SK-N-SH treated with all-trans-retinoic acid at 6 μM for 48 hours (cell line): ENCODE measurements around the gene RBMS3.

Experiments used
- ARNTL ChIP-seq: fragments of 450-650 bp; formaldehyde crosslinking; IDR thresholded peaks from 2 replicates; pipeline ENCODE4 v1.5.0; 2020; ENCODE audit warnings: low read depth, mild to moderate bottlenecking, moderate library complexity, borderline replicate concordance
- TCF4 ChIP-seq: fragments of 250-450 bp; sonication (Bioruptor Pico); IDR thresholded peaks from 2 replicates; pipeline ENCODE4 v1.8.0; 2021; ENCODE audit warnings: mild to moderate bottlenecking, moderate library complexity, borderline replicate concordance
- TOX ChIP-seq: fragments of 250-450 bp; sonication (Bioruptor Pico); IDR thresholded peaks from 2 replicates; pipeline ENCODE4 v1.8.0; 2021; ENCODE audit warnings: mild to moderate bottlenecking, moderate library complexity, borderline replicate concordance
- TSHZ2 ChIP-seq: fragments of 250-450 bp; sonication (Bioruptor Pico); IDR thresholded peaks from 2 replicates; pipeline ENCODE4 v1.5.0; 2020; ENCODE audit warnings: mild to moderate bottlenecking, moderate library complexity
- ZNF565 ChIP-seq: fragments of 450-650 bp; formaldehyde crosslinking; conservative IDR thresholded peaks from 2 replicates; pipeline ENCODE4 v1.5.0; 2020; ENCODE audit warnings: low read depth, mild to moderate bottlenecking, moderate library complexity
- ZNF70 ChIP-seq: fragments of 450-650 bp; formaldehyde crosslinking; IDR thresholded peaks from 2 replicates; pipeline ENCODE4 v1.5.0; 2020; ENCODE audit warnings: mild to moderate bottlenecking, moderate library complexity

- TF ChIP-seq TSHZ2 (CRISPR knock-in tag) (no peak), ZNF70 (CRISPR knock-in tag) (no peak), ARNTL (CRISPR knock-in tag) (no peak), TCF4 (no peak), TOX (CRISPR knock-in tag) (no peak), ZNF565 (CRISPR knock-in tag) (no peak)
Measured at GRCh38 chr3:29520764-29521163, 239.9 kb downstream of the RBMS3 start.
